Subcutaneous abdominal adipose tissue (tissue), 5 donors: ENCODE data around the gene NUP210.

Source experiments
- H3K27ac ChIP-seq: one replicate; pipeline ENCODE4 v1.7.0; 2013; ENCODE audit warnings: low read depth, mild to moderate bottlenecking, inconsistent platforms, low read length, moderate library complexity
- H3K27me3 ChIP-seq, 5 donors: one replicate each; pipeline ENCODE4 v1.7.0; 2013; ENCODE audit warnings: low read length in 5 of 5, inconsistent platforms in 1 of 5; ENCODE audit not compliant: control insufficient read depth in 5 of 5, insufficient read depth in 4 of 5
- H3K36me3 ChIP-seq, 5 donors: one replicate each; pipeline ENCODE4 v1.7.0; 2013; ENCODE audit warnings: low read length in 5 of 5; ENCODE audit not compliant: control insufficient read depth in 5 of 5, insufficient read depth in 5 of 5
- H3K4me1 ChIP-seq, 5 donors: one replicate each; pipeline ENCODE4 v1.7.0; 2013; ENCODE audit warnings: low read length in 5 of 5, mild to moderate bottlenecking in 3 of 5, moderate library complexity in 1 of 5; ENCODE audit not compliant: control insufficient read depth in 5 of 5, insufficient read depth in 5 of 5
- H3K4me3 ChIP-seq, 5 donors: one replicate each; pipeline ENCODE4 v1.7.0; 2013; ENCODE audit warnings: low read length in 5 of 5, low read depth in 1 of 5
- H3K9ac ChIP-seq, 5 donors: one replicate each; pipeline ENCODE4 v1.7.0; 2013; ENCODE audit warnings: low read length in 5 of 5, mild to moderate bottlenecking in 4 of 5, moderate library complexity in 3 of 5
- H3K9me3 ChIP-seq, 5 donors: one replicate each; pipeline ENCODE4 v1.7.0; 2013; ENCODE audit warnings: low read length in 5 of 5; ENCODE audit not compliant: control insufficient read depth in 5 of 5
- donor health status: healthy.
- donor health status: healthy.
- donor health status: healthy.
- donor health status: healthy.
- donor health status: healthy.

The NUP210 gene

DNA sequence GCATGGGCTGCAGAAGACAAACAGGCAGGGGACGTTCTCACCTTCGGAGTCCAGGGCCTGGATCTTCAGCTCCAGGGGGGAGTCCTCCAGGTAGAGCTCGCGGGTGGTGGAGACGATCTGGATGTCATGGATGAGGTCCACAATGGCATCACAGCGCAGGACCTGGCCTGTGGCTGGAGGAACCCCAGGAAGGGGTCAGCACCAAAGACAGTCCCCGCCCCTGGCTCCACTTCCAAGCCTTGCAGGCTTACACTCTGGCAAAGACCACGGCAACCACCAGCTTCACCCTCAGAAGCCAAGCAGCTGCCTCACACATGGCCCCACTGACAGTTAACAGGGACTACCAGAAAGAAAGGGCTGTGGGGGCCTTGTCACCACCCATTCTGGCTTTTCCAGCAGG lies 22.8 kb downstream of the NUP210 start:
- Histone ChIP-seq H3K9ac (no peak overlapping the region), H3K27me3 (peaks cover 0 to 3% (median 0%) of the 10 kb centered on the region in 5 donors), H3K4me3 (no peak overlapping the region), H3K9me3 (no peaks in the 10 kb centered on the region), H3K27ac (no peak overlapping the region), H3K4me1 (no peaks in the 10 kb centered on the region), H3K36me3 (no peaks in the 10 kb centered on the region)

DNA sequence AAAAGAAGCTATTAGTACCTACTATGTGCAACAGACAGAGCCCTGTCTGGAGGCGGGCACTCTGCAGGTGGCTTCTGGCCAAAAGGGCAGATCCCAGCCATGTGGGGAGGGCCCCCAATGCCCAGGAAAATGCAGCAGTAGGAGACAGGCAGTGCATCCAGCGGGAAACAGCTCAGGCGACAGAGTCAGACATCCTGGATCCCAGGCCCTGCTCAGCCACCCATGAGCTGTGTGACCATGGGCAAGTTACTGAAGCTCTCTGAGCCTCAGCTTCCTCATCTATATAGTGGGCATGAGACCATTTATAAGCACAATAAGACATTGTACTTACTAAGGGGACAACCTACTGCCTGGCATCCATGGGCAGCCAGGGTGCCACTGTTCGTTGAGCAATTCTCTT lies 25.8 kb downstream of the NUP210 start:
- Histone ChIP-seq H3K27ac (no peak overlapping the region), H3K27me3 (peaks cover 0 to 3% (median 0%) of the 10 kb centered on the region in 5 donors)

DNA sequence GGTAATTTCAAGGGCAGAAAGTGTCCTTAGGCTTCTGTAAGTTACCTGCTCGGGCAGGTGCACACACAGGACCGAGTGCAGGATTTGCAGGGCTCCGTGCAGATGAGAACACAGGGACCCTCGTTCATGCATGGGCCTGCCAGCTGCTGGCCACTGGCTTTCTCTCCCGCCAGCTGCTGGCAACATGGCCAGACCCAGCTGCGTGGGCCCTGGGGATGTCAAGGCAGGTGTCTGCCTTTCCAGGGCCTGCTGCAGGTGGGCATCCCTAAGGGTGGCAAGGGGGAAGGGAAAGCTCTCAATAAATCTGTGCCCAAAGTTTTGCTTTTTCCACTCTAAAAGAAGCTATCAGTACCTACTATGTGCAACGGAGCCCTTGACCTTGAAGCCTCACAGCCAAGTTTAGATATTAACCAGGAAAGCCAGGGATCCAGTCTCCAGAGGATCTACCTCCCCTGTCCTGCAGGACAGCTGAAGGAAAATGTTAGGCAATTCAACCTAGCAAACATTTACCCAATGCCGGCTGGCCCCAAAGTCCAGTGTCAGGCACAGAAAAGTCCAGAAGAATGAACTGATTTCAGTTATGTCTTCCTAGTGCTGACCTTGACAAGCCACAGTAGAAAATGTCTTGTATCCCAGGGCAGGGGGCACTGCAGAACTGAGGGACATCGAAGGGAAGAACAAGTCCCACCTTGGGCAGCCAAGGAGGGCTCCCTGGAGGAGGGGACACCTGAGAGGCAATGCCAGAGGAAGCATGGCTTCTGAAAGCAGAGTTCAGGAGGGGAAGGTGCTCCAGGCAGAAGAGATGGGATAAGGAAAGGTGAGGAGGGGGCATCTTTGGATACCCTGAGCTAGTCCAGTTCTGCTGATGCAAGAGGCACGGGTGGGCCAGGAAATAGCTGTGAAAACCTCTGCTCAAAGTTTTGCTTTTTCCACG lies 26.4 kb downstream of the NUP210 start:
- Histone ChIP-seq H3K9me3 (no peaks in the 10 kb centered on the region), H3K27ac (no peak overlapping the region), H3K4me1 (no peaks in the 10 kb centered on the region), H3K36me3 (no peaks in the 10 kb centered on the region), H3K27me3 (peaks cover 0 to 5% (median 0%) of the 10 kb centered on the region in 5 donors), H3K9ac (no peak overlapping the region), H3K4me3 (no peak overlapping the region)

More for the DNA sequence above, 25.8 kb downstream of the NUP210 start:
- H3K9me3 ChIP-seq, result no peaks in the 10 kb centered on the region
- H3K36me3 ChIP-seq, result no peaks in the 10 kb centered on the region
- no peak overlapping the region for H3K9ac ChIP-seq
- H3K4me1 ChIP-seq, result no peaks in the 10 kb centered on the region
- H3K4me3 ChIP-seq, result no peak overlapping the region

DNA sequence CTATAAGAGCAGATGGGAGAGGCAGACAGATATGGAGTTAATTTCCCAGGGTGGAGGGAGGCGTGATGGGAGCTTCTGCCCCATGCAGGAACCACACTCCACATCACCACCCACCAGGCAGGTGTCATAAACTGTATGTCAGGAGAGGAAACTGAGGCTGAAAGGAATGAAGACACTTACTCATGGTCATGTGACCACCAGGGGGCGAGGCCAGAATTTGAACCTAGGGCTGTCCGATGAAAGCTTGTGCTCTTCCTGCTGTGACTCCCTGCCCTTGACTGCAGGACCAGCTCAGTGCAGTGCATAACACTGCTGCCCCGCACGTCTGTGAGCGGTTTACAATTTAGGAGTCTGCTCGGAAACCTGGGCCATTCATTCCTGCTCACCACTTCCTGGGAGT lies 28.8 kb downstream of the NUP210 start:
- no peak overlapping the region for H3K9ac ChIP-seq
- no peak overlapping the region for H3K4me3 ChIP-seq
- H3K9me3 ChIP-seq, result no peaks in the 10 kb centered on the region
- no peak overlapping the region for H3K27ac ChIP-seq
- peaks cover 0 to 8% (median 2%) of the 10 kb centered on the region in 5 donors for H3K27me3 ChIP-seq
- no peaks in the 10 kb centered on the region for H3K36me3 ChIP-seq
- H3K4me1 ChIP-seq, result no peaks in the 10 kb centered on the region

DNA sequence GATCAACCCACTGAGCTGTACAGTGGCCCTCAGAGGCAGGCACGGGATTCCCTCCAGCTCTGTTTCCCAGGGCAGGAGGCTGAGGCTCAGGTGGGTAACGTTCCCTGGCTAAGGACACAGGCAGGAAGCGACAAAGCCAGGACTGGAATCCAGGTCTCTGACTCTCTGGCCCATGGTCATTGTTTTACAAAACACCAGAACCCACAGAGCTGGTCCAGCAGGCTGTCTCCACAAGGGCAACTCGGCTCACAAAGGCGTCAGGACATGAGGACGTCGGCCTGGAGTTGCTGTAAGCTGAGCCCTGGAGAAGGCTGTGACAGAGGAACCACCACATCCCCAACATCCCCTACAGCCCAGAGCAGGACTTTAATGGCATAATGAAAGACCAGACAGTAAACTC lies 30.7 kb downstream of the NUP210 start:
- peaks cover 0 to 7% (median 2%) of the 10 kb centered on the region in 5 donors for H3K27me3 ChIP-seq
- H3K9me3 ChIP-seq, result no peaks in the 10 kb centered on the region
- no peaks in the 10 kb centered on the region for H3K4me1 ChIP-seq
- no peak overlapping the region for H3K27ac ChIP-seq
- H3K36me3 ChIP-seq, result no peaks in the 10 kb centered on the region
- no peak overlapping the region for H3K9ac ChIP-seq
- no peak overlapping the region for H3K4me3 ChIP-seq

DNA sequence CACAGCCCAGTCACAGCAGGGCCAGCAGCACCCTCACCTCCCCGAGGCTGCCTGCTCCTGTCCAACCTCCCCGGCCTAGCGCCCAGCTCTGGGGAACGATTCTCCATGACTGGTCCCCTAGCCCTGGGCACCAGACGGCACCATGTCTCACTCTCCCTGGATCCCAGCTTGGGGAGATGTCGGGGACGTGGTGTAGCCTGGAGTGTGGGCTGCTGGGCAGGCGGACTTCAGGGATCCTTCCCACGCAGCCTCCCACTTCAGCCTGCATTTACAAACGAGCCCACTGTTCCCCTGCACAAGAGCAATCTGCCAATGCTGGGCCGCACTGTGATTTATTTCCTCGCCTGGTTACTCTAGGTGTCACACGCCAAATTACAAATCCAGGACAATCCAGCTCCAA lies 31.3 kb downstream of the NUP210 start:
- H3K27me3 ChIP-seq, result peaks cover 0 to 7% (median 2%) of the 10 kb centered on the region in 5 donors

DNA sequence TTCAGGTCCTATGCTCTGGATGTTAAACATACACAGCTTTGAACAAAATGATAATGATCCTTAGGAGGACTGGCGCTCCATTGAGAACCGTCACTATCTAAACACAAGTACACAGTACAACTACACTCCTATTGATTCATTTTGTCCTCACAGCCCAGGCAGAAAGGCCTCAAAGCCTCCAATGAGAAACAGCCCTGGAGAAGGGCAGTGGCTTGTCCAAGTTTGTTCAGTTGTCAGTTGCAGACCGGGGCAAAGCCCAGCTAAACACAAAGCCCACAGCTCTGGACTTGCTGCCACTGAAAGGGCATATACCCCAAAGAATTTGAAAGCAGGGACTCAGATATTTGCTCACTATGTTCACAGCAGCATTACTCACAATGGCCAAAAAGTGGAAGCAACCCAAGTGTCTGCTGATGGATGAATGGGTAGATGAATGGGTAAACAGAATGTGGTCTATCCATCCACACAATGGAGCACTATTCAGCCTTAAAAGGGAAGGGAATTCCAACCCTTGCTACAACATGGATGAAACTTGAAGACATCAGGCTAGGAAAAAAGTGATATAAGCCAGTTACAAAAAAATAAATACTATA lies 34.7 kb downstream of the NUP210 start:
- Histone ChIP-seq H3K4me3 (no peak overlapping the region), H3K9ac (no peak overlapping the region), H3K27me3 (peaks cover 0 to 7% (median 2%) of the 10 kb centered on the region in 5 donors), H3K9me3 (no peaks in the 10 kb centered on the region), H3K4me1 (no peaks in the 10 kb centered on the region), H3K27ac (no peak overlapping the region), H3K36me3 (no peaks in the 10 kb centered on the region)

More for the DNA sequence above, 31.3 kb downstream of the NUP210 start:
- no peaks in the 10 kb centered on the region for H3K9me3 ChIP-seq
- no peak overlapping the region for H3K4me3 ChIP-seq
- no peaks in the 10 kb centered on the region for H3K36me3 ChIP-seq
- H3K27ac ChIP-seq, result no peak overlapping the region
- no peaks in the 10 kb centered on the region for H3K4me1 ChIP-seq
- no peak overlapping the region for H3K9ac ChIP-seq

DNA sequence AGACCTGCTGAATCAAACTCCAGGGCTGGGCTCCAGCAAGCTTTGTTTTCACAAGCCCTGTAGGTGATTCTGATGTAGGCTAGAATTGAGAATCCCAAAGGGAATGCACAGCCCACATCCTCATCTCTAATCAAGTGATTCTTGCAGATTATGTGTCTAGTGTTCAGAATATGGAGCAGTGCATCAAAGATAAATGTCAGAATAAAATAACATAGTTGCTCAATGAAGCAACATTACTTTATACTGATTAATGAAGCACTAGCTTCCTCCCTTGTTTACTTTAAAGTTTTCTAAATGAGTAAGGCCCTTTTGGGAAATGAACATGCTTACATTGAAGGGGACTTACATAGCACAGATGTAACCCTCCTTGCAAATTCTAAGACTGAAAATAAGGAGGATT lies 39.2 kb downstream of the NUP210 start:
- Histone ChIP-seq H3K27ac (no peak overlapping the region), H3K36me3 (no peaks in the 10 kb centered on the region), H3K4me3 (no peak overlapping the region), H3K9ac (no peak overlapping the region), H3K4me1 (no peaks in the 10 kb centered on the region), H3K9me3 (no peaks in the 10 kb centered on the region), H3K27me3 (peaks cover 0 to 4% (median 0%) of the 10 kb centered on the region in 5 donors)

DNA sequence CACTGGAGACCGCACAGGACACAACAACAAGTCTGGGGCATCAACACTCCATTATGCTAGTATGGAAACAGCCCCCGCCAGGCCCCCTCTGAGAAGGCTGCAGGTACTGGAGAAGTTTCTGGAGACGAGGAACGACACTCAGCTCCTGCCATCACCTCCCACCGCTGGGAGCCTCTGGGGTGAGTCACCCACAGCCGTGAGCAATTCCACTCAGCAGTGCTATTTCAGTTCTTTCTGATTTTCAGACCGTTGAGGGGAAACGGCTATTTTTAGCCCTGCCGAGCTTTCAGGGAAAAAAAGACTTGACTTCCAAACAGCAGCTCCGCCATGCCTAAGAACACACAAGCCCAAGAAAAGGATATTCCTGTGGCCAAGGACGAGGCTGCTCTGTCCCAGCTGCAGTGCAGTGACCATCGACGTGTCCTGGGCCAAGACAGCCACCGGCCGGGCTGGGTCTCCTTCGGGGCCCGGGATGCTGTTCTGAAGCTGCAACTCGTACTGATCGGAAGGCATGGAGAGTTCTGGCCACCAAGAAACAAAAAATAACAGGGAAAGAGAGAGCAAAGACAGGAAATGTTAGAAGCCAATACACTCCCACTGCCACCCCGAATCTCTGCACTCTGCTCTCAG lies 40.8 kb downstream of the NUP210 start:
- Histone ChIP-seq H3K9me3 (no peaks in the 10 kb centered on the region), H3K4me3 (no peak overlapping the region), H3K9ac (no peak overlapping the region), H3K4me1 (no peaks in the 10 kb centered on the region), H3K27ac (no peak overlapping the region), H3K36me3 (no peaks in the 10 kb centered on the region), H3K27me3 (peaks cover 0 to 4% (median 0%) of the 10 kb centered on the region in 5 donors)

DNA sequence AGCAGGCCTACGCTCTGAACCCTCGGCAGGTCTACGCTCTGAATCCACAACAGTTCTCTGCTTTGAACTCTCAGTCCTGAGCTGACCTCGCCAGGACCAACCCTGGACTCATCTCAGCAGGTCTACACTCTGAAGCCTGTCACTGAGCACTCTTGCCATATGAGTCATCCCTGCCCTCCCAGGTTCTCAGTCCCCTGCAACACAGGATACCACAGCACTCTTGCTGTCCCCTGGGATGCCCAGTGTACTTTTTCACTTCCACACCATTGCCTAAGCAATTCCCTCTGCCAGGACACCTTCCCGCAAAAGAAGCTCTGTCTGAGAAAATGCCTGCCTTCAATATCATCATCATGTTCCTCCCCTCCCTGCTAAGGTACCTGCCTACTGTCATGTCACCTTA lies 42.0 kb downstream of the NUP210 start:
- no peak overlapping the region for H3K9ac ChIP-seq
- no peak overlapping the region for H3K27ac ChIP-seq
- H3K4me1 ChIP-seq, result no peaks in the 10 kb centered on the region
- H3K9me3 ChIP-seq, result peaks cover 0 to 3% (median 0%) of the 10 kb centered on the region in 5 donors
- H3K36me3 ChIP-seq, result no peaks in the 10 kb centered on the region
- no peak overlapping the region for H3K4me3 ChIP-seq
- H3K27me3 ChIP-seq, result peaks cover 0 to 6% (median 3%) of the 10 kb centered on the region in 5 donors
